SW 1271 (cell line): Measurements from ENCODE around the gene ZNF367.

Experiments
- DNase-seq, 2 experiments: peaks; one replicate each; lab custom pipeline; 2025; lab: John Stamatoyannopoulos, UW

Gene ZNF367

DNA sequence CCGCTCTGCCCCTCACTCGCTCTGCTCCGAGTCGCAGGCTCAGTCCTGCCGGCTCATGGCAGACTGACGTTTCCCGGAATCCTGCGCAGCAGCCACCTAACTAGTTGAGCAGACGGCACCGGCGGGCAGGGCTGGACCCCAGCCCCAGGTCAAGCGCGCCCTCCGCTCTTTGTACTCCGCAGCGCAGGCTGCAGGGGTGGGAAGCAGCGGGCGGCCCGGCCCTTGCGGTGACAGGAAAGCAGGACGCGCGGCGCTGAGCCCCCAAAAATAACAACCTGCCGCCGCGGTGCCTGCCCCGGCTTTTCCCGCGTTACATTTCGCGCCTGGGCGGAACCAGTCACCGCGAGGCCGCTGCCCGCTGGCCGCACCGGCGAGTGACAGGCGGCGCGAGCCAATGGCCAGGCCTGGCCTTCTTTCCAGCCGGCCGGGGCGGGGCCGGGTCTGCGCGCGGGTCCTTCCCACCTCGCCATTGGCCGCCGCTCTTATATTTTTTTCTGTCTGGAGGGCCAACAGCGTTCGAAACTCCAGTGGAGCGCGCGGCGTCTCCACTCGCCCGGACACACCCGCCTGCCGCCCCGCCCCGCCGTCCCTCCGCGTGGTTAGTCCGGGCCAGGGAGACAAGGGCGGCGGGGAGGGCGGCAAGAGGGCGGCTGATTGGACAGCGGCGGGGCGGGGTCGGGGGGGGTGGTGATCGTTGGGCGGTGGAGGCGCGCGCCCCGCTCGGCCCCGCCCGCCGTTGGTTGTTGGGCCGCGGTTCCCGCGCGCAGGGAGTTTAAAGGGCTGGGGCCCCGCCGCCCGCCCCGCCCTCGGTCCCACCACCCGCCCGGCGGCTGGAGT, at the start of gene ZNF367:
Gene ZNF367, minus strand, starts transcription at position 288 of the 837 bp plus-strand sequence. CDS start 338 bp downstream, outside the sequence.
- DNase-seq, result peak; percentile 96 to 97

DNA sequence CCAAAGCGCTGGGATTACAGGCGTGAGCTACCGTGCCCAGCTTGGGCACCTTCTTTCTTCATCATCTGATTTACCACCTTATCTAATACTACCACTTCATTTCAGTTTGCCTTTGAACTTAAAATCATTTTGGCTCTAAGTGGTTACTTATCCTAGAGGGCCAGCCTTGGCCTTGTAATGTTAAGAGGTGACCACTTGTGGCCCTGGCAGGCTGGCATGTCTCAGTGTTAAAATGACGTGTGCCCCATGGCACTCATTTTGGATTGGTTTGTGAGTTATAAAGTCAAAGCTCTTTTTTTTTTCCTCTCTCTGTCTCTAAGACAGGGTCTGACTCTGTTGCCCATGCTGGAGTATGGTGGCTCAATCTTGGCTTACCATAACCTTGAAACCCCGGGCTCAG, 49.6 kb upstream of the ZNF367 start:
- DNase-seq, result no peak

DNA sequence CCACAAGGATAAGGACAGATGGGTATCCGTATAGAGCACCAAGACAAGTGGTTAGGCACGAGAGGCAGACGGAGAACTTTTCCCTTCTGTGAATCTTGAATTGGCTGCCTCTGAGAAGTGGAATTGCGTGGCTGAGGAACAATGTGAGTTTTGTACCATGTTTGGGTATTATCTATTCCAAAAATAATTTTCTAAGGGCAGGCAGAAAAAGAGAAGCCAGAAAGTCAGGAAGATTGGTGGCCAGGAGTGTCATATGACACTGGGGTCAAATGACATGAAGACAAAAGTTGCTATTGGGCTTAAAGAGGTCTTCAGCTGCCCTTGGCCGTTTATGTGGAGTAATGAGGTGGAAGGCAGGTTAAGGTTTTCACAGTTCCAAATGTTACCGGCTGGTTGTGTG, 46.3 kb upstream of the ZNF367 start:
- no peak for DNase-seq

DNA sequence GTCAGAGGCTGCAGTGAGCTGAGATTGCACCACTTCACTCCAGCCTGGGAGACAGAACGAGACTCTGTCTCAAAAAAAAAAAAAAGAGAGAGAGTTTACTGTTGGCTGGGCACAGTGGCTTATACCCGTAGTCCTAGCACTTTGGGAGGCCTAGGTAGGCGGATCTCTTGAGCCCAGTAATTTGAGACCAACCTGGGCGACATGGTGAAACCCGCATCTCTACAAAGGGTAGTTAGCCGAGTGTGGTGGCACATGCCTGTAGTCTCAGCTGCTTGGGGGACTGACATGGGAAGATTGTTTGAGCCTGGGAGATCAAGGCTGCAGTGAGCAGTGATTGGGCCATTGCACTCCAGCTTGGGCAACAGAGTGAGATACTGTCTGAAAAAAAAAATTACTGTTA, 44.4 kb upstream of the ZNF367 start:
- DNase-seq, result no peak

DNA sequence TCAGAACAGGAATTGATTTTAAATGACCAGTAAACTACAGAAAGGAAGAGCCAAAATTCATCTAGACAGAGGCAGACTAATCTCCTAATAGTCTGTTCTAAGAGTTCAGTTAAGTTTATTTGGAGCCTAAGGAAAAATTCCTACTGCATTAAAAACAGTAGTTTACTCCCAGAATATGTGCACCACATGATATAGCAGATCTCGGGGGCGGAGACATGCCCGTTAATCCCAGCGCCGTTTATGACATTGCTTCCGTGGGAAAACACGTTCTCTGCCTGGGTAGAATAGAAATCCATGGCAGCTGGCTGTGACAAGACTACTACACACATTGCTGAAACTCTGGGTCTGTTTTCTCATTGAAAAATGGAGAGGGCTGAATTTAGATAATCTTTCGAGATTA, 43.2 kb upstream of the ZNF367 start:
- DNase-seq, result no peak

DNA sequence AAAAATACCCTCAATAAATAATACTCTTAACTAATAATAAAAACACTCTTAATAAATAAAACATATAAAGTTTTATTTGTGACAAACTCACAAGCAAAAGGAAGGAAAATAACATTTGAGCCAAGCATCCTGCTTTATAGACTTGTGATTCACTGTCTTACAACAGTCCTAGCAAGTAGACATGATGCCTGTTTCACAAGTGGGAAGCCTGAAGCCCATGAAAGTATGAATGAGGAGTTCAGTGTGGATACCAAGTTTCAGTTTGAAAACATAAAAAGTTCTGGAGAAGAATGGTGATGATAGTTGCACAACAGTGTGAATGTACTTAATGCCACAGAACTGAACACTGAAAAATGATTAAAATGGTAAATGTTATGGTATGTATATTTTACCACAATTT, 42.7 kb upstream of the ZNF367 start:
- no peak for DNase-seq

DNA sequence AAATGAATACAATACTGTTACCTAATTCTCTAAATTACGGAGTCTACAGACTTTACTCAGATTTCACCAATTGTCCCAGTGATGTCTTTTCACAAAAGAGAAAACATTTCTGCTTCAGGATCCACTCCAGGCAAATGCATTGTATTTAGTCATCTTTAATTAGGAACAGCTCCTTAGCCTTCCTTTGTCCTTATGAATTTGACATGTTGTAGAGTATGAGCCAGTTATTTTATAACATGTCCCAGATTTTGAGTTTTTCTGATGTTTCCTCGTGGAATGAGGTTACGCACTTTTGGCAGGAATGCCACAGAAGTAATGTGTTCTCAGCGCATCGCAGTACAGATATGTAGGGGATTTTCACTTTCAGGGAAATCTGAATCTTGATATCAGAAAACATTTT, 42.3 kb upstream of the ZNF367 start:
- DNase-seq, result no peak

DNA sequence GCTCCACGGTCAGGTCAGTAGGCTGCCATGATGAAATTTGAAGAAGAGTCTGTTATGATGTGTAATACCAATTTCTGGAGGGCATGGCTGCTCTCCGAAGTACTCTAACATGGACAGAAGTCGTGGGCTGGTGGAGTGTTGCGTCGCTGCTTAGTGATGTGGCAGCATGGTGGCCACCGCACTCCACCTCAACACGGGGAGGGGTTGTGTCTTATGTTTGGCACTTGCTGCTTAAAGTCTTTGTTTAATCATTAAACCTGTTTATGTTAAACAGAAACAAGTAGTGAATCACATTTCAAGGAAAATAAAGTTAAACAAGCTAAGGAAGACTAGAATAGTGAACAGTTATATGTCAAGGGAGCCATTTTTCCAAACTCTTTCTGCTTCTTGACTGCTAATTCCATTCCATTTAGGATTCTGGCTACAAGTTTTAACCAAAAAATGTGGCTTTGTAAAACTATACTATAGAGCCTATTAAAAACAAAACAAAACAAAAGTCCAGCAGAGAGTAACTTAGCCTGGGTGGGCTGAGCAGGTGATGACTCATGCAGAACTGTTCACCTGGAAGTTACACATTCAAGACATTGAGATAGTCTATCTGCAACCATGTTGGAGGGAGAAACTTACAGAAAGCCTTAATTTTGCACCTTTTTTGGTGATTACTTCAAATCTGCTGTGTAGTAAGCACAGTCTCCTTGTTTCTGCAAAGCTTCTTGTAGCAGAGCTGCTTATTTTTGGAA, 41.3 kb upstream of the ZNF367 start:
- DNase-seq, result no peak

DNA sequence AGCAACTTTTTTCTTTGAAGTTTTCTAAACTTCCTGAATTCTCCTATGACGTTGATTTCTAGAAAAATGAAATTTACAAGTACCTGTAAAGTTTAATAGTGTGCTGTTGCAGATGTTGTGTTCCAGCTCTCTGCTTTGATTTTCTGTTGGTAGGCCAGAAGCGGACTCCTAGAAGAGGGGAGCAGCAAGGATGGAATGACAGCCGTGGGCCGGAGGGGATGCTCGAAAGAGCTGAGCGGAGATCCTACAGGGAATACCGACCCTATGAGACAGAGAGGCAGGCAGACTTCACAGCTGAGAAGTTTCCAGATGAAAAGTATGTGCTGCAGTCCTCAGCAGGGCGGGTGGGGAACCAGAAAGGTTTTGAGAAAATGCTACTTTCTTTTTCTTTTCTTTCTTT, 40.1 kb upstream of the ZNF367 start:
- no peak for DNase-seq

DNA sequence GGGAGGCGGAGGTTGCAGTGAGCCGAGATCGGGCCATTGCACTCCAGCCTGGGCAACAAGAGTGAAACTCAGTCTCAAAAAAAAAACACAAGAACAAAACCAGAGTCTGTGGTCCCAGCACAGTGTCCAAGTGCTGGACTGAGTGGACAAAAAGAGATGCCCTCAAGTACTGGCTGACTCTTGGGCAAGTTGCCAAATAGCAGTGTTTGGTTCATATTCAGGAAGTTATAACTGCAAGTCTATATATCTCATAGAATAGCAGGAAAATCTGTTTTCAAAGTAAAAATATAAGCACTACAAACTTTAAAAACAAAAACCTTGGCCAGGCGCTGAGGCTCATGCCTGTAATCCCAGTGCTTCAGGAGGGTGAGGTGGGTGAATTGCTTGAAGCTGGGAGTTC, 39.1 kb upstream of the ZNF367 start:
- no peak for DNase-seq

DNA sequence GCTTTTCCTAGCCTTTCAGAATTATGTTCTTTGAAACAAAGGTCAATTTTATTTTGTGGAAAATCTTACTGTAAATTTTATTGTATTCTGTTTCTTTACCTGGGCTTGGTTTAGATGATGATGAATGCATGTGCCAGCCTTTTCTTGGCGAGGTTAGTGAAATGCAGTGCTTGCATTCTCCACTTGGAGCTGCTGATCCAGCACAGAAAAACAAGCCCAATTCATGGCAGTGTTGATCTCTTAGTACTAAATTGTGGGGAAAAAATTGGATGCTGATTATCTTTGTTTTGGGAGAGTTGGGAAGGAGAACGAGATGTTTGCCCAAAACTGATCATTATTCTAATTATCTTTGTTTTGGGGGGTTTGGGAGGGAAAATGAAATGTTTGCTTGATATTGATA, 35.5 kb upstream of the ZNF367 start:
- DNase-seq, result peak; percentile 16 to 32

DNA sequence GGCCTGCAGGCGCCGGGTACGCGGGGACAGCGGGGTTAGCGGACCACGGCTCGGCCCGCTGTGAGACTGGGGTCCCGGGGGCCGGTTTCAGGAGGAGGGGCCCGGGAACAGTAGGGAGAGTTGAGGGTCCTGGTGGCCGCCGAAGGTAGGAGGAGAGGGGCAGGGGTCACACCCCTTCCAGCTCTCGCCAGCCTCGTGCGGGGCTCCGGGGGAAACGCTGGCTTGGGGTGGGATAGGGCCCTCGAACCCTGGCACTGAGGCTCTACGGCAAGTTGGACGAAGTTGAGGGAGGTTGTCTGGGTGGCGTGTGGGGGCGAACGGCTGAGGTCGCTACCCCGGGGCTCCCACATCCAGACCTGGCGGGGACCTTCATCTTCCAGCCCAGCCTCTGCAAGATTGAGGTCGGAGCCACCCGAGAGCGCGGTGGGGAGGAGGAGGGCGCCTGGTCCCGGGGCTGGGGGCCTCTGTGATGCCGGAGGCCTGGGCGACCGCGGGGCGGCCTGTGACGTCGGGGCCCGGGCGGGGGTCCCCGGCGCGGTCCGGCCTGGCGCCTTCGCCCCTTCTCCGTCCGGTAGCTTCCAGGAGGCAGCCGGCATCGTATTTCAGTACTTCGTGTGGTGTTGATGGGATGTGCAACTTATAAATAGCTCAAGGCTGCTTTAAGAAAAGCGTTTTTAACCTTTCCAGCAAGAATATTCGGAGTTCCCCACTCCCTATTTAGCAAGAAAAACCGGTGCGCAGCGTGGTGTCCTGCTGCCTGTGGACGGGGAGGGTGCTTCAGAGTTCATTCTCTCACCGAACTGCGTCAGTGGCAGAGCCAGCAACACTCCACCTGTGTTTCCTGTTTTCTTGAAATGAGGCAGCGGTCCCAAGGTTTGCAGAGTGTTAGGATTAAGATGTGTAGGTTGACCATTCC, 32.7 kb upstream of the ZNF367 start:
- no peak for DNase-seq

DNA sequence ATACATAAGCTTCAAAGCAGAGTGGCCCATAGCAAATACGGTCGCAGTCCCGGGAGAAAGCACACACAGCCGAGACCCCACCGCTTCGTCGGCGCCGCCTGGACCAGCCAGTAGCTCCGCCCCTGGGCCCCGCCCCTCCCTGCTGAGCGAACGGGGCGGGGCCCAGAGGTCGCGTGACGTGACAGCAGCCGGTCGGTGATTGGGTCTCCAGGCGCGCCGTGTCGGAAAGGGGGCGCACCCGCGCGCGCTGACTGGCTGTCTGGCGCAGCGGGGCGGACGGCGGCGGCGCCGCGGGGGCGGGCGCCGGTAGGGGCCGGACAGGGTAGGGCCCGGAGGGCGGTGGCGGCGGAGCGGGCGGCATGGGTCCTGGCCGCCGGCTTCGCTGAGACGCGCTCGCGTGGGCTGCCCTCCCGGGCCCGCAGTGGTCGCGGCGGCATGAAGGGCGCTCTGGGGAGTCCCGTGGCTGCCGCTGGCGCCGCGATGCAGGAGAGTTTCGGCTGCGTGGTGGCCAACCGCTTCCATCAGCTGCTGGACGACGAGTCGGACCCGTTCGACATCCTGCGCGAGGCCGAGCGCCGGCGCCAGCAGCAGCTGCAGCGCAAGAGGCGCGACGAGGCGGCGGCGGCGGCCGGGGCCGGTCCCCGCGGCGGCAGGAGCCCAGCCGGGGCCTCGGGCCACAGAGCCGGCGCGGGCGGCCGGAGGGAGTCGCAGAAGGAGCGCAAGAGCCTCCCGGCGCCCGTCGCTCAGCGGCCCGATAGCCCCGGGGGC, 31.9 kb upstream of the ZNF367 start, which contains the start of gene HABP4:
Gene HABP4, plus strand, starts transcription at position 325 of the 768 bp plus-strand sequence. Its CDS starts 111 bp downstream, at position 436.
- peak; percentile 84 to 92 for DNase-seq

DNA sequence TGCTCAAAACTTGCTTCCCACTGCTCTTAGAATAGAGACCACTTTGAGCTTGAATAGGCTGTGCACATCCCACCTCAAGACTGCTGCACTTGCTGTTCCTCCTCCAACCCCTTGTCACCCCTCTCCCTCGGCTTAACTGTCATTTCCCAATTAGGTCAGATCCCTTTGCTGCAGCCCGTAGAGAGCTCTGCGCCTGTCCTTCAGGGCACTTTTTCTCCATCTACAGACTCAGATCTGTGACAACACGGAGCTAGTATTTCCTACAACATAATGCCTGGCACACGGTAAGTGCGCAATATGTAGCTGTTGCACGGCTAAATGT, 31.3 kb upstream of the ZNF367 start:
- no peak for DNase-seq

DNA sequence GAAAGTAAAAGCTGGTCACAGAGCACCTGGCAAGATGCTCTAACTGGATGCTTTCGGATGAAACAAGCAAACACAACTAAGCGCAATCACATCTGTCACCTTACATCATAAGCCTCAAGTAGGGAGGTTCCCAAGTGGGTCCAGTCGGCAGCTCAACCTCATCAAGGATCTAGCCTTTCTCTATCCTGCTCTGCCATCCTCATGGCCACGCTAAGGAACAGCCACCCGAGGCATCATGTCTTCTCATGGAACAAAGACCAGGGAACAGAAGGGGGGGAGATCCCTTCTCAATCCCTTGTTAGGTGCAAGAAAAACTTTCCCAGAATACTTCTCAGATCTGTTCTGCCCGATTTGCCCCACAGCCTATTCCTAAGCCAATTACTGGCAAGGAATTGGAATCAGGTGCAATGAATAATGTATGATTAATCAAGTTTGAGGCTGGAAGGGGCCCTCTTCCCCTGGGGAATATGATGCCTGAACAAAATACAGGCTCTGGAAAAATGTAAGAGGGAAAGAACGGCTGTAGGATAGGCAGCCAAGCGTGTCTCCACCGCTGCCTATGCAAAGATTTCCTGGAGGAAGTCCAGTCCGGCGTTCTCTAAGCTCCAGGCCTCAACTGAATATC, 30.5 kb upstream of the ZNF367 start:
- DNase-seq, result no peak

DNA sequence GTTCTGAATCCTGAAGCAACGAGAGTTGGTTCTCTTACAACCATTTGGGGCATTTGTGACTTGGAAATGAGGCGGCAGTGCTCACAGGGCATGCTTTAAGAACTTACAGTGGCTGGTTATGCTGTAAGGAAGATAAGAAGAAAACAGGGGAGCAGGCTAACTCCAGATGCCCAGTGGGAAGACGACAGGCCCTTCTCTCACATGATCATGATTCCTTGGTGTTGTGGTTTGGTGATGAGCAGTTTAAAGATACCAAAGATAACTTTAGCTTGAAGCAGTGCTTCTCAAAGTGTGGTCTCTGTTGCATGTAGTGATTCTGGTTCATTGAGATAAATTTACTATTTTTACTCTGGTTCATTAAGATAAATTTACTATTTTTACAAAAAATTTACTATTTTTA, 29.2 kb upstream of the ZNF367 start:
- DNase-seq, result no peak

DNA sequence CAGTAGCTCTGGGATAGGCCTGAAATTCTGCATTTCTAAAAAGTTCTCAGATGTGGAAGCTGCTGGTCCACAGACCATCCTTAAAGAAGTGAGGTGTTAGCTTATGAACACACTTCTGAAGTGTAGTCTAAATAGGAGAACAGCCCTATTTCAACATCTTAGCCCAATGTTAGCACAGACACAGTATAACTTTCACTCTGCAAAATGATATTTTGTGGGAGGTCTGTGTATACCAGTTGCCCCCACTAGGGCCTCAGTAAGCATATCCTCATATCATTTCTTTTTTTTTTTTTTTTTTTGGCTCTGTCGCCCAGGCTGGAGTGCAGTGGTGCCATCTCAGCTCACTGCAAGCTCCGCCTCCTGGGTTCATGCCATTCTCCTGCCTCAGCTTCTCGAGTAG, 24.3 kb upstream of the ZNF367 start:
- DNase-seq, result no peak

DNA sequence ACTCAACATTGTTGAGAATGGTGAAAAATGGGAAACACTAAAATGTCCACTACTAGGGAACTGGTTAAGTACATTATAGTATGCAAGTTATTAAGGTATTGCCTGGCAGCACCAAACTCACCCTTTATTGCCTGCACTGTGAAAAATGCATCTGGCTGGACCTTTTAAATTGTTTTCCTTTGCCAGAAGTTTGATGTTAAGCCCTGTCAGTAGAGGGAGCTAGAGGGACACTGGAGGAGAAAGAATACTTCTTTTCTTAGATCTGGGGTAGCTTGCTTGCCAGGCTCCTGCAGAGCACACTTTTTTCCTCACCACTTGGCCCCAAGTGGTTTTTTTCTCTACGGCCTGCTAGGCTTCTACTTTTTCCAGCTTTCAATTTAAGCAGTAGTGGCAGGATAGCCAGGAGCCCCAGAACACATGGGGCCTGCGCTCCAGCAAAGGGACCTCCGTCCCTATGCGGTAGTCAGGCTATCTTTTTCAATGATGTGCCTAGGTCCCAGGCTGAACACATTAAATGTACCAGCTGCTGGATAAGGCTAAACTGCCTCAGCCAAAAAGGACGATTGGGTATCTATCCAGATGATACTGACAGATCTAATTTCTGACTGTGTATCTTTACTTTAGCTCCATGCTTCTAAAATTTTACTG, 23.8 kb upstream of the ZNF367 start:
- DNase-seq, result no peak

DNA sequence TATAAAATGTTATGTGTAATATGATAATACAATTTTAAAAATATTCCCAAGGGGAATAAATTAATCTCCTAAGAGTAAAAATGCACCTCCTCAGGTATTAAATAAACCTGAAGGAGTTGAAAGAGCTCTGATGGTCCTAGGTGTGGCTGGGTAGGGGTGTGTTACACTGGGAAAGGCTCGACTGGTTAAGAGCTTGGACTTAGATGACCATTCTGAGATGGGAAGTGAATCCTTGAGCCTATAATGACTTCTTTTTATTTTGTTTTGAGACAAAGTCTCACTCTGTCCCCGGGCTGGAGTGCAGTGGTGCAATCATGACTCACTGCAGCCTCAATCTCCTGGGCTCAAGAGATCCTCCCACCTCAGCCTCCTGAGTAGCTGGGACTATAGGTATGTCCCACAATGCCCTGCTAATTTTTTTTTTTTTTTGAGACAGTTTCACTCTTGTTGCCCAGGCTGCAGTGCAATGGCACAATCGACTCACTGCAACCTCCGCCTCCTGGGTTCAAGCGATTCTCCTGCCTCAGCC, 22.6 kb upstream of the ZNF367 start:
- DNase-seq, result no peak

DNA sequence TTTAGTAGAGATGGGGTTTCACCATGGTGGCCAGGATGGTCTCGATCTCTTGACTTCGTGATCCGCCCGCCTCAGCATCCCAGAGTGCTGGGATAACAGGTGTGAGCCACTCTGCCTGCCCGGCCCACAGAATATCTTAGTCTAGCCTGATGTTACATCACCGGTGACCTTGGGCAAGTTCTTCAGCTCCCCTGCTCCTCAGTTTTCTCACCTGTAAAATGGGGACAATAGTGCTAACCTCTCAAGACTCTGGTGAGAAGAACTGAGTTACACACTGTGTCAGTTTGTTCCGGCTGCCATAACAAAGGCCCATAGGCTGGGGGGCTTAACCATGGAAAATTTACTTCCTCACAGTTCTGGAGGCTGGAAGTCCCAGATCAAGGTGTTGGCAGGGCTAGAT, 19.3 kb upstream of the ZNF367 start:
- no peak for DNase-seq
